ENCODE results near the gene ZNF362.

DNA sequence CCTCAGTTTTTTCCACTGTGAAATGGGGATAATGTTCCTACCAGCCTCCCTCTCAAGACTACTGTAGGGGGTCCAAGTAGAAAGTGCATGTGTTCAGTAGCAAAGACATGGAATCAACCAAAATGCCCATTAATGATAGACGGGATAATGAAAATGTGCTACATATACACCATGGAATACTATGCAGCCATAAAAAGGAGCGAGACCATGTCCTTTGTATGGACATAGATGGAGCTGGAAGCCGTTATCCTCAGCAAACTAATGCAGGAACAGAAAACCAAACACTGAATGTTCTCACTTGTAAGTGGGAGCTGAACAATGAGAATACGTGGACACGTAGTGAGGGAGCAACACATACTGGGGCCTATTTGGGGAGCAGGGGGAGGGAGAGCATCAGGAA, 6.1 kb upstream of the ZNF362 start:
- no peak for TF ChIP-seq POLR2A (IDR thresholded peaks at IDR 0.05)
- TF ChIP-seq, protein P1, sequence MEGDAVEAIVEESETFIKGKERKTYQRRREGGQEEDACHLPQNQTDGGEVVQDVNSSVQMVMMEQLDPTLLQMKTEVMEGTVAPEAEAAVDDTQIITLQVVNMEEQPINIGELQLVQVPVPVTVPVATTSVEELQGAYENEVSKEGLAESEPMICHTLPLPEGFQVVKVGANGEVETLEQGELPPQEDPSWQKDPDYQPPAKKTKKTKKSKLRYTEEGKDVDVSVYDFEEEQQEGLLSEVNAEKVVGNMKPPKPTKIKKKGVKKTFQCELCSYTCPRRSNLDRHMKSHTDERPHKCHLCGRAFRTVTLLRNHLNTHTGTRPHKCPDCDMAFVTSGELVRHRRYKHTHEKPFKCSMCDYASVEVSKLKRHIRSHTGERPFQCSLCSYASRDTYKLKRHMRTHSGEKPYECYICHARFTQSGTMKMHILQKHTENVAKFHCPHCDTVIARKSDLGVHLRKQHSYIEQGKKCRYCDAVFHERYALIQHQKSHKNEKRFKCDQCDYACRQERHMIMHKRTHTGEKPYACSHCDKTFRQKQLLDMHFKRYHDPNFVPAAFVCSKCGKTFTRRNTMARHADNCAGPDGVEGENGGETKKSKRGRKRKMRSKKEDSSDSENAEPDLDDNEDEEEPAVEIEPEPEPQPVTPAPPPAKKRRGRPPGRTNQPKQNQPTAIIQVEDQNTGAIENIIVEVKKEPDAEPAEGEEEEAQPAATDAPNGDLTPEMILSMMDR (IDR thresholded peaks at IDR 0.05), result no peak
